ENCODE measurements around the gene KCNQ4.

Gene KCNQ4

GRCh38 chr1:40756523-40756922, 27.1 kb upstream of the KCNQ4 start:
- DNase-seq, result no peak

DNA sequence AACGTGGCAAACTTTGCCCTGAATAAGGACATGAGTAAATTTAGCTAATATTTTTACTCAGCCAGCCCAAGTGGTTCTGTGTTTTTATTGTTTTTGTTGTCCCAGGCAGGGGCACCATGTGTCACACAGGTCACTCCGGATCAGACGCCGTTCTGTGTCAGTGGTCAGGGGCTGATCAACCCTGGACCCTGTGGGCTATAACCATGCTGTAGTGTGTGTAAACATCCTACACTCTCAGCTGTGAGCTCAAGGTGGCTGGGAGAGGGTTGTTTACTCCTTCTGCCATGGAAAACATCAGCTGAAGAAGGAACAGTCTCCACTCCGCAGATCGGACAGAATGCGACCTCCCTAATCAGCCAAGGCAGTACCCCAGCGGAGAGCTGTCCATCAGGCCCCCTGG, 26.5 kb upstream of the KCNQ4 start:
- DNase-seq, result no peak

GRCh38 chr1:40758004-40758403, 25.6 kb upstream of the KCNQ4 start:
- no peak for DNase-seq

DNA sequence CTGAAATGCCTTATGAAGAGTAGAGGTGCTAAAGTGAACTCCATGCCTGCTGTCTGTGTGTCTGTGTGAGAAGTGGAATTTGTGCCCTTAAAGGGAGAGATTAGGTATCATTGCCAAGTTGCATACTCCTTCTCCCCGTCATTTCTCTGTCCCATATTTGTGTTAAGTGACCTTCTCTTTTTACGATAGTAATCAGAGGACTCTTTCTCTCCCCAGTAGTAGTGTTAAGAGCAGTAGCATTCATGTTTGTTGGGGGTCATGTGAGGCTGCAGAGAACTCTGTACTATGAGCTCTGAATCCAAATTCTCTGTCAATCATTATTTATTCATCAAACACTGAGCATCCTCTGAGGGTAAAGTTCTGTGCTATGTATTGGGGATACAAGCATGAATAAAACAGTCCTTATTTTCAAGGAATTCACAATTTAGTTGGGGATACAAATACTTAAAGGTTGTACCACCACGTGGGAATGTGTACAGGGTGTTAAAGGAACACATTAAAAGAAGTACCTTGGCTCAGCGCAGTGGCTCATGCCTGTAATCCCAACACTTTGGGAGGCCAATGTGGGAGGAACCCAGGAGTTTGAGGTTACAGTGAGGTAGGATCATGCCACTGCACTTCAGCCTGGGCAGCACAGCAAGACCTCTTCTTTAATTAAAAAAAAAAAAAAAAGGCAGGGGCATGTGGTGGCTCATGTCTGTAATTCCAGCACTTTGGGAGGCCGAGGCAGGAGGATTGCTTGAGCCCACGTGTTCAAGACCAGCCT, 24.8 kb upstream of the KCNQ4 start:
- no peak for DNase-seq

GRCh38 chr1:40760984-40761383, 22.6 kb upstream of the KCNQ4 start:
- no peak for DNase-seq

GRCh38 chr1:40762144-40762923, 21.3 kb upstream of the KCNQ4 start:
- no peak for DNase-seq

DNA sequence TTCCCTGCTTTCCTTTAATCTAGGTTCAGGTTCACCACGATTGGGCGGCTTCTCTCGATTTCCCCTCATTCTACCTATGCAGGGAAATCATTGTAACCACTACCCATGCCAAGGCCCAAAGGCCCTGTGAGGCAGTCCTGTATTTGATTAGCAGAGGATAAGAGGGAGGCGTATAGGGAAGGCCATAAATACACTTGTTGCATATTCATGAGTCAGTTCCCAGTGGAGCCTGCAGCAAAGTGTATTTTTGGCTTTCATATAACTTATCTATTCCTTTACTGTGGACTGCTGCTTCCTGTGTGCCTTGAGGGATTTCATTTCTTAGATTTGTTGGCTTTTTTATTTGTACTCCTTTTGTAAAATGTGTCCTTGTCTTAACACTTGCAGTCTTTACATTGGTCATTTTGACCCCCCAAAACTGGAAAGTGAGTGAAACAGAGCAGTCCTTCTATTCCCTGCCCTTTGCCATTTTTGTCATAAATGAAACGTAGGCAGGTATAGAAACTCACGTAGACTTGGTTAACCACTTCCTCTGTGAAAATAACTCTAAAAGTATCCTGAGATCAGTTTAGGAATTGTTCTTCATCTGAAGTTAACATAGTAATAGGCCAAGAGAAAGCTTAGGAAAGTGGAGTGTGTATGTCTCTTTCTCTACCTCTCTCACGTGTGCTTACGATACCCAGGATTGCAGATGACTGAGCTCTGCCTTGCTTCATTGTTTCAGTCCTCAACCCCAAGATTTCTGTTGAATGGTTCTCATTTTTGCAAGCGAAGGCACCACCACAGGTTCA, 19.6 kb upstream of the KCNQ4 start:
- no peak for DNase-seq

DNA sequence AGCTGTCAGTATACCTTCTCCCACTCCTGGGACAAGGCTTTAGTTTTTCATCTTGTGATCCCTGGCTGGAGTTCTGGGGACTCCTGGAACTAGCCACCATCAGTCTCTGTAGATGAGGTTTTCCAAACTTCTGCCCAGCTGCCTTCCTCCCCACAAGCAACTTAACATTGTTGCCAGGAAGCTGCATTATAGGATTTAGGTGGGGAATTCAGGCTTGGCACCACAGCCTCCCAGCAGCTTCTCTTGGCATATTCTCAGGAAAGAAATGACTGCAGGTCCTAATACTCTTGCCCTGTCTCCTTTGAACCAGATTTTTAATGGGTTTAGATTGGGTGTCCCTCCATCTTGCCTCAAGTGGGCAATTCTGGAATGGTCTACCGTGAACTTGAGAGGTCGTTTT, 18.6 kb upstream of the KCNQ4 start:
- DNase-seq, result no peak

- no peak for DNase-seq
These were observed 17.6 kb upstream of the KCNQ4 start for GRCh38 chr1:40766017-40766416.

GRCh38 chr1:40766560-40766959, 17.0 kb upstream of the KCNQ4 start:
- DNase-seq, result no peak

- no peak for DNase-seq
These were observed 15.2 kb upstream of the KCNQ4 start for GRCh38 chr1:40768146-40768990.

DNA sequence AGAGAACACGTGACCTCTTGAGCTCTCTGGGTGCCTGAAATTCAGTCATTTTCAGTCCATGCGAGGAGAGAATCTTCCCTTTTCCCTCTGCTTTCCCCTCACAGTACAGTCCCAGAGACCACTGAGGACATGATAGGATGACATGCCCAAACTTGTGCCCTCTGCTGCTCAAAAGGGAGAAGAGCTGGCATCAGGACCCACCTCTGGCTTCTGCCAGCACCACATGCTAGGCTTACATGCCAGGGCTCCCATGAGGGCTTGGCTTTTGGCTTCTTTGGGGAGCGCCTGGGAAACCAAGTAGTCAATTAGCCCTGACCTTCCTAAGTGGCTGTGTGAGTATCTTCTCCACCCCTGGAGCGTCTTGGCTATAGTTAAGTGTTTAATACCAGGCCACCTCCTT, 13.8 kb upstream of the KCNQ4 start:
- no peak for DNase-seq

- DNase-seq, result no peak
These were observed 13.1 kb upstream of the KCNQ4 start for GRCh38 chr1:40770296-40771070.

DNA sequence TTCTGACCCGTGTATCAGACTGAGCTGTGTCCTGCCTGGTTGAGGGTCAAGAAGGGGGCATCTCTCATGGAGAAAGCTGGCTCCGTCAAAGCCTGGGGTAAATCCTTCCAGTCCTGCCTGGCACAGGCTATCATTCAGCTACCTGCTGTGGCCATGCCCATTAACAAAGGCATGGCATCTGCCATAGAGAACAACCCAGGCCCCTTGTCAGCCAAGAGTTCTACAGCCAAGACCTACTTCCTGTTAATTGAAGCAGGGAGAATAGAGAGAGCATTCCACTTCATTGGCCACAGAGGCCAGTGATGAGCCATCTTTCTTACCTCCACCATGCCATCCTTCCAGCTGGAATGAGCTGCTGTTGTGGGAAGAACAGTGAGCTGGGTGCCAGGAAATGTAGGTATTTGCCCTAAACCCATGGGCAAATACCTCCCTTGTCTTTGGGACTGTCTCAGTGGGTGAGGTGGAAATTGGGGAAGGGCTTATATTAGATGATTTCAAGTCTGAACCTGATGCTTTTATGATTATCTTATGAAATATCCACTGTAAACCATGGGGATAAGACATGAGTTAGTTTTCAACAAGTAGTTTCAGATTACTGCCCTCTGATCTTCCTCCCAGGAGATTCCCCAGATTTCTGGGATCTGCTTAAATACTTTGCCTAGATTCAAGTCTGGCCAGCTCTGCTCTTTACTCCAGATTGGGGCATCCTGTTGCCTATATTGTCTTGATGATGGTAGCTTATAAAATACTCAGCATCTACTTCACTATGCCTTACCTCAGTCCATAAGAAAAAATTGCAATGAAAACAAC, 11.2 kb upstream of the KCNQ4 start:
- DNase-seq, result no peak

DNA sequence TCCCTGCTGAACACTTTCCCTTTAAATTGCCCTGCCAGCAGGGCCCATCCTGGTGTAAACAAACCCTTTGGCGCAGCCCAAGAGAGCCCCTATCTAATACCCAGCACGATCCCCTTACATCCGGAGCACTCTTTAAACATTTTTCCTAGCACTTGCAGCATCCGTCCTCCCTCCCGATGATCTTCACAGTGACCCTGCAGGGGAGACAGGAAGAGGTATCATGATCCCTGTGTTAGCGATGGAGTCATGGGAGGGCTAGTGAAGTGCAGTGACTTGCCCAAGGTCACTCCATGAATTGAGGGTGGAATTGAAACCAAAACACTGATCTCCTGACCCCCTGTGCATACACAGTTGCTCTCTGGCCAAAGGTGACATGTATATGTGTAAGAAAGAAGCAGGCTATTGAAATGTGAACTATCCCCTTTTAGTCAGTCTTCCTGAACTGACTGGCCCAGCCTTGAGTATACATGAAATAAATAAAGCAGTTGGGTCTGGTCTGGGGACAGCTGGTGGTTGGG, 9.8 kb upstream of the KCNQ4 start:
- no peak for DNase-seq

DNA sequence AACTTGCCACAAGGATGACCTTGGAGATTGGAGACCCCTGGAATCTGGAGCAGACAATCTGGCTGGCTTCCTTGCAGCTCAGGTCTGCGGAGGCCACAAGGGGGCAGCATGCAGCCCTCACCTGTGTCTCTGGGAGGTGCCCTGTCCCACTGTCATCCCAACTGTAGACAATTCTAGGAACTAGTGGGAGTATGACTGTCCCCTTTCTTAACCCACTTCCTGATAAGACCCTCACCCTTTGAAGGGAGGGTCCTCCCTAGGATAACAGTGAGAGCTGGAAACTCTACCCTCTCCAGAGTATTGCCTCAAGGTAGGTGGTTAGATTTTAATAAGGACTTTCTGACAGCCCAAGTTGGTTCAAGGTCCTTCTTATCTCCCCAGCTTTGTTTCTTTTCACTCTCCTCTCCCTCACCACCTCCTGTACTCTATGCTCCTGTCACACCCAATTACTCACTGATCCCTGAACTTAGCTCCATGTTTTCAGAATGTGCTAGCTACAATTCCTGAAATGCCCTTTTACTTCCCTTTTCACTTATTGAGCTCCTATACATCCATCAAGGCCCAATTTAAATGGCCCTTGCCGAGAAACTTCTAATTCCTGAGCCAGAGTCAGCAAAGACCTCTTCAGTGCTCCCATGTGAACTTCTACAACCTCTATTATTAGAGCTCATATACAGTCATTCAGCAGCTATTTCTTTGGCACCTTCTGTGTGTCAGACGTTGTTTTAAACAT, 9.2 kb upstream of the KCNQ4 start:
- DNase-seq, result peak; percentile 35

- DNase-seq, result no peak
These were observed 7.1 kb upstream of the KCNQ4 start for GRCh38 chr1:40776236-40777072.

- no peak for DNase-seq
These were observed 6.2 kb upstream of the KCNQ4 start for GRCh38 chr1:40777224-40777970.
